Lower lobe of right lung (tissue), 2 donors: ENCODE data around the gene SLC17A2. TPM values are rescaled to one million over a fixed set of nuclear protein-coding genes. Genes with fewer than 3 reads are reported as not detected.
A peak's percentile ranks its signal among the peaks of the same experiment; 100 is the strongest.

Experiments
- ATAC-seq, 2 donors: fragments of 200-7000 bp; cut with Tn5 transposase; one replicate each; pipeline ENCODE4 v1.9.1; 2020 to 2022; ENCODE audit warnings: mild to moderate bottlenecking in 2 of 2, moderate library complexity in 2 of 2
- DNase-seq: peaks from one replicate; pipeline ENCODE4 v3.0.0-alpha.2; 2020
- H3K27ac ChIP-seq: fragments of 200-600 bp; one replicate; pipeline ENCODE4 v1.8.0; 2022
- H3K27me3 ChIP-seq: fragments of 200-600 bp; one replicate; pipeline ENCODE4 v1.8.0; 2022; ENCODE audit warnings: low read depth
- H3K36me3 ChIP-seq: fragments of 200-600 bp; one replicate; pipeline ENCODE4 v1.8.0; 2022; ENCODE audit warnings: mild to moderate bottlenecking
- H3K4me1 ChIP-seq: fragments of 200-600 bp; one replicate; pipeline ENCODE4 v1.8.0; 2022
- H3K4me3 ChIP-seq: fragments of 200-600 bp; one replicate; pipeline ENCODE4 v1.8.0; 2022; ENCODE audit warnings: mild to moderate bottlenecking
- H3K9me3 ChIP-seq: fragments of 200-600 bp; one replicate; pipeline ENCODE4 v1.8.0; 2022
- intact Hi-C: fragments of 100-400 bp; cut with DNase I; formaldehyde crosslinking; loops from one replicate; pipeline ENCODE4 v1.11.0; 2022
- total RNA-seq: library from RNA; stranded (reverse); fragmentation: NEBNext Ultra II Directional; extraction: Animal tissue kit (Norgen Biotek cat#: 25700); gene quantifications from one replicate; pipeline ENCODE4 v1.2.1, GENCODE V29; 2021
- TF ChIP-seq, protein P1 (sequence below): fragments of 200-600 bp; IDR thresholded peaks from one replicate; pipeline ENCODE4 v1.8.0; 2022; ENCODE audit warnings: antibody characterized with exemption, mild to moderate bottlenecking
- donor health status: DM: no; HTN: yes; CAD: no; lungs with severe emphysema.

SLC17A2 gene
- total RNA-seq, 1 donor from 2014 or later: not detected

DNA sequence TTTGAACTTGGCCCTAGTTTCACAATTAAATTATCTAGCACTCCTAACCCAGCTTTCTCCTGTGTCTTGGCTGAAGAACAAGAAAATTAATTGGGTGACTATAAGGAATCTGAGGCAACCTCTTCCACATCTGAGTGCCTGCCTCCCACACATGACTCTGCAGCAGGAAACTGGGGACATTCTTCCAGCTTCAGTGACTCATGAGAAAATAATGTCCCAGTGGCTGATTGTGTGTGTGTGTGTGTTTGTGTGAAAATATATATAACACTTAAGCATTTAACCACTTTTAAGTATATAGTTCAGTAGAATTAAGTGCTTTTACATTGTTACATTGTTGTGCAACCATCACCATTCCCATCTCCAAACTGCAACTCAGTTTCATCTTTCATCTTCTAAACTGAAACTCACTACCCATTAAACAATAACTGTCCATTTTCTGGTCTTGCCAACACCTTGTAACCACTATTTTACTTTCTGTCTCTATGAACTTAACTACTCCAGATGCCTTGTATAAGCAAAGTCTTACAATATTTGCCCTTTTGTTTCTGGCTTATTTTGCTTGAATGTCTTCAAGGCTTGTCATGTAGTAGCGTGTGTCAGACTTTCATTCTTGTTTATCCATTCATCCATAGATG is 40.8 kb upstream of the SLC17A2 start:
- H3K4me3 ChIP-seq: no peak overlapping the region
- peaks cover 53% of the 10 kb centered on the region for H3K4me1 ChIP-seq
- ATAC-seq (peak; percentile 80 to 87), DNase-seq (no peak)
- H3K9me3 ChIP-seq: no peaks in the 10 kb centered on the region
- intact Hi-C loops: no loop called here
- H3K36me3 ChIP-seq: peaks cover 99% of the 10 kb centered on the region
- peak overlapping the region; percentile 22 for H3K27ac ChIP-seq
- TF ChIP-seq, protein P1, sequence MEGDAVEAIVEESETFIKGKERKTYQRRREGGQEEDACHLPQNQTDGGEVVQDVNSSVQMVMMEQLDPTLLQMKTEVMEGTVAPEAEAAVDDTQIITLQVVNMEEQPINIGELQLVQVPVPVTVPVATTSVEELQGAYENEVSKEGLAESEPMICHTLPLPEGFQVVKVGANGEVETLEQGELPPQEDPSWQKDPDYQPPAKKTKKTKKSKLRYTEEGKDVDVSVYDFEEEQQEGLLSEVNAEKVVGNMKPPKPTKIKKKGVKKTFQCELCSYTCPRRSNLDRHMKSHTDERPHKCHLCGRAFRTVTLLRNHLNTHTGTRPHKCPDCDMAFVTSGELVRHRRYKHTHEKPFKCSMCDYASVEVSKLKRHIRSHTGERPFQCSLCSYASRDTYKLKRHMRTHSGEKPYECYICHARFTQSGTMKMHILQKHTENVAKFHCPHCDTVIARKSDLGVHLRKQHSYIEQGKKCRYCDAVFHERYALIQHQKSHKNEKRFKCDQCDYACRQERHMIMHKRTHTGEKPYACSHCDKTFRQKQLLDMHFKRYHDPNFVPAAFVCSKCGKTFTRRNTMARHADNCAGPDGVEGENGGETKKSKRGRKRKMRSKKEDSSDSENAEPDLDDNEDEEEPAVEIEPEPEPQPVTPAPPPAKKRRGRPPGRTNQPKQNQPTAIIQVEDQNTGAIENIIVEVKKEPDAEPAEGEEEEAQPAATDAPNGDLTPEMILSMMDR: no peak
- H3K27me3 ChIP-seq: no peaks in the 10 kb centered on the region

DNA sequence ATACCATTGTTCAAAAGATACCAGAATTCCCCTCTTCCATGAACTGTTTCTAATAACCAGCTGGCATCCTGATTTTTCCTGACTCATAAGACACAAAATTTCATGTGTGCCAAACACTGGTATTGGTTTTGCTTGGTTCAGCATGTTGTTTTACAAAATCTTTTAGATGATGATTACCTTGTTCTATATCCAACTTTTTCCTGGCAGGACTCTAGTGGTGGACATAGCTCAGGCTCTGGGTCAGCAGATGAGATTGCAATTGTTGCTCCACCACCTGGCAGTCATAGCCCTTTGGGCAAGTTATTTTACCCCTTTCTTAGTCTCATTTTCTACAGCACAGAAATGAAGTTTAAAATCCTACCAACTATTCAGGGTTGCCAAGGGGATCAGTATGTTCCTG is 38.3 kb upstream of the SLC17A2 start:
- TF ChIP-seq, protein P1: no peak
- H3K27me3 ChIP-seq: no peaks in the 10 kb centered on the region
- peaks cover 79% of the 10 kb centered on the region for H3K4me1 ChIP-seq
- H3K36me3 ChIP-seq: peaks cover 90% of the 10 kb centered on the region
- intact Hi-C loops: no loop called here
- H3K27ac ChIP-seq: no peak overlapping the region
- no peak for ATAC-seq
- no peak overlapping the region for H3K4me3 ChIP-seq
- H3K9me3 ChIP-seq: no peaks in the 10 kb centered on the region
- DNase-seq: no peak

DNA sequence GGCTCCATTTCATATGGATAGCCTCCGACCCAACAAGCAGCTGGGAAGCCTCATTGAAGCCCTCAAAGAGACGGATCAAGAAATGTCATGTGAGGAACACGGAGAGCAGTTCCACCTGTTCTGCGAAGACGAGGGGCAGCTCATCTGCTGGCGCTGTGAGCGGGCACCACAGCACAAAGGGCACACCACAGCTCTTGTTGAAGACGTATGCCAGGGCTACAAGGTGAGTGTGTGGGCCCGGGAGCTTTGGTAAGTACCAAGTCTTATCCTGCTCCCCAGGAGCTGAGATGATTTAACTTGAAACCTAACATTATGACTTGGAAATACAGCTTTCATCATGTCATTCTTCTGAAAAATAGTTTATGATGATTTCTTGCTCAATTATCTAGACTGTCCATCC is 36.2 kb upstream of the SLC17A2 start:
- TF ChIP-seq, protein P1: no peak
- no peaks in the 10 kb centered on the region for H3K27me3 ChIP-seq
- DNase-seq: no peak
- H3K27ac ChIP-seq: no peak overlapping the region
- no peak for ATAC-seq
- peaks cover 70% of the 10 kb centered on the region for H3K36me3 ChIP-seq
- H3K4me3 ChIP-seq: peak overlapping the region; percentile 17
- intact Hi-C loops: no loop called here
- H3K4me1 ChIP-seq: peaks cover 87% of the 10 kb centered on the region
- no peaks in the 10 kb centered on the region for H3K9me3 ChIP-seq

DNA sequence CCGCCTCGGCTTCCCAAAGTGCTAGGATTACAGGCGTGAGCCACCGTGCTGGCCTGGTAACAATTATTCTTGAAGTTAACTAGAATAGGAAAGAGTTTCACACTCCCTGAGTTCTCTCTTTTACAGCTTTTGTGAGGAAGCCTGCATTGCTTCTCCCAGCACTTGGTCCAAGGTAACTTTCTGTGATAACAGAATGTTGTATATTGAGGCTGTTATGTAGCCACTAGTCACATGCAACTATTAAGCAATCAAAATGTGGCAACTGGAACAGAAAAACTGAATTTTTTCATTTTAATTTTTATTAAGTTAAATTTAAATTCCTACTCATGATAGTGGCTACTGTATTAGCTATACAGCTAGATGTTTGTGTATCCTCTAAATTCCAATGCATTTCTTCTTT is 34.6 kb upstream of the SLC17A2 start:
- H3K36me3 ChIP-seq: peaks cover 53% of the 10 kb centered on the region
- no peak for ATAC-seq
- no peak for DNase-seq
- peaks cover 75% of the 10 kb centered on the region for H3K4me1 ChIP-seq
- no peak overlapping the region for H3K27ac ChIP-seq
- H3K9me3 ChIP-seq: no peaks in the 10 kb centered on the region
- intact Hi-C loops: no loop called here
- TF ChIP-seq, protein P1: no peak
- peak overlapping the region; percentile 65 for H3K4me3 ChIP-seq
- no peaks in the 10 kb centered on the region for H3K27me3 ChIP-seq

DNA sequence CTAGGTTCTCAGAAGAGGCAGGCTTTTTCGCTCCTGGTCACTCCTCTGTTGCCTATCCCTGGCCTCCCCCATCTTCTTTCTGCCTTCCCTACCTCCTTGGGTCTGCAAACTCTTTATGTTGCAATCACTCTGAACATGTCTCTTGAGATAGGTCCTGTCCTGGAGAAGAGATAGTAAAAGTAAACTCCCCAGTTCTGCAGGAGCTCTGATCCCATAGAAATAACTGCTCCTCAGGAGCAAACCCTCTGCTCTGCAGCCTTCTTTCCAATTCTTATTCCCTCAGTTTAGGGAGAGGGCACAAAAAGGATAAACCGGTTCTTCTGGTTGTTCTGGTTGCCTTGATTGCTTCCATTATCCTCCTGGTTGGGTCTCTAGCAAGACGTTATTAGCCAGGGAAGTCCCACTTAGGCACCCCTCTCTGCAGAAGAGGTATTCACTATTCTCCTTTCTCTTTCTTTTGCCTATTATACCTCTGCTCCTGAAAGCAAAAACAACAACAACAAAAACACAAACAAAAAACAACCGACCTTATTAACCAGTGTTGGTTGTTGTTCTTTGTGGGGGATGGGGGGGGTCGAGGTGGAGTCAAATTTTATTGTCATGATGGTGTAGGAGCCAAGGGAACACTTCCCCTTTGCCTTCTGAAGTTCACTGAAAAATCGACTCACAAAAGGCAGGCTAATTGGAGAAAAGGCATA is 33.1 kb upstream of the SLC17A2 start:
- ATAC-seq (peak; percentile 20 to 45), DNase-seq (no peak)
- Histone ChIP-seq H3K4me3 (peak overlapping the region; percentile 65), H3K27me3 (no peaks in the 10 kb centered on the region), H3K36me3 (peaks cover 38% of the 10 kb centered on the region), H3K4me1 (peaks cover 64% of the 10 kb centered on the region), H3K9me3 (no peaks in the 10 kb centered on the region), H3K27ac (peak overlapping the region; percentile 90)
- intact Hi-C loops: no loop called here
- TF ChIP-seq, protein P1: no peak
